Fibroblast of lung (primary cell): ENCODE results near the gene GNPTG.

Source experiments
- EZH2 ChIP-seq: IDR thresholded peaks from 2 replicates; pipeline ENCODE4 v1.5.1; 2012; ENCODE audit warnings: low read length, control low read depth, mild to moderate bottlenecking; ENCODE audit errors: missing control alignments
- TF ChIP-seq, protein P1 (sequence below), 2 donors: IDR thresholded peaks in 1 of 2; conservative IDR thresholded peaks in 1 of 2; 1 replicate in 1 of 2; 2 replicates in 1 of 2; pipeline ENCODE4 v1.5.1; 2011 to 2012; ENCODE audit warnings: low read length in 2 of 2, control low read depth in 1 of 2, inconsistent platforms in 1 of 2, low read depth in 1 of 2, mild to moderate bottlenecking in 1 of 2

DNA sequence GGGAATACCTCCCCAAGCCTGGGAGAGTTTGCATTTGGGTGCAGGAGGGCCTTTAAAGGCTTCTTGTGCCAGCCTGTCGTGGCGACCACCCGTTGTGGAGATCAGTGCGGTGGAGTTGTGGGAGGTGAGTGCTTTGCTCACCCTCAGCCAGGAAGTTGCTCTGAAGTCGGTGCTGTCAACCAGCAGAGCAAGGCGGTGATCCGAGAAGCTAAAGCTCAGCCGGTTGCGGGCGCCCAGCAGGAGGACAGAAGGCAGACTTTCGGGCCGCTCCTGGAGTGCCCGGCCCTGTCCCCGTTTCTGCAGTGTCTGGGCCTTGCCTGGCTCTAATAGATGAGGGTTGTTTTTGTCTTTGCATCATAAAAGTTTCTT is 40.9 kb upstream of the GNPTG start:
- no peak for TF ChIP-seq EZH2
- TF ChIP-seq, protein P1, sequence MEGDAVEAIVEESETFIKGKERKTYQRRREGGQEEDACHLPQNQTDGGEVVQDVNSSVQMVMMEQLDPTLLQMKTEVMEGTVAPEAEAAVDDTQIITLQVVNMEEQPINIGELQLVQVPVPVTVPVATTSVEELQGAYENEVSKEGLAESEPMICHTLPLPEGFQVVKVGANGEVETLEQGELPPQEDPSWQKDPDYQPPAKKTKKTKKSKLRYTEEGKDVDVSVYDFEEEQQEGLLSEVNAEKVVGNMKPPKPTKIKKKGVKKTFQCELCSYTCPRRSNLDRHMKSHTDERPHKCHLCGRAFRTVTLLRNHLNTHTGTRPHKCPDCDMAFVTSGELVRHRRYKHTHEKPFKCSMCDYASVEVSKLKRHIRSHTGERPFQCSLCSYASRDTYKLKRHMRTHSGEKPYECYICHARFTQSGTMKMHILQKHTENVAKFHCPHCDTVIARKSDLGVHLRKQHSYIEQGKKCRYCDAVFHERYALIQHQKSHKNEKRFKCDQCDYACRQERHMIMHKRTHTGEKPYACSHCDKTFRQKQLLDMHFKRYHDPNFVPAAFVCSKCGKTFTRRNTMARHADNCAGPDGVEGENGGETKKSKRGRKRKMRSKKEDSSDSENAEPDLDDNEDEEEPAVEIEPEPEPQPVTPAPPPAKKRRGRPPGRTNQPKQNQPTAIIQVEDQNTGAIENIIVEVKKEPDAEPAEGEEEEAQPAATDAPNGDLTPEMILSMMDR (conservative IDR thresholded peaks at IDR 0.05 in 1 of 2, IDR thresholded peaks at IDR 0.05 in 1 of 2; ENCODE audit: low read depth in 1 of 2, low read length in 2 of 2) = no peak
